RPMI7951 (cell line): ENCODE data around the gene PAWR. TPM values are rescaled to one million over a fixed set of nuclear protein-coding genes. Genes with fewer than 3 reads are reported as not detected.

Experiments used
- DNase-seq: peaks from one replicate; pipeline ENCODE4 v3.0.0-alpha.2; 2012; ENCODE audit warnings: low read depth
- total RNA-seq: library from RNA; depleted of rRNA; stranded (reverse); fragments of >200 nt; shearing (Covaris generic); gene quantifications from 2 replicates; pipeline ENCODE4 v1.2.3, GENCODE V29; 2014; rRNA removed

PAWR gene
- total RNA-seq, result 10.8 and 11.8 TPM in 2 replicates

- peak; percentile 84 for DNase-seq
These were observed at the start of gene PAWR for GRCh38 chr12:79690638-79691510. PAWR (minus strand) TSS chr12:79690964; CDS start chr12:79690244, 720 bp downstream.

GRCh38 chr12:79737875-79738718, 47.3 kb upstream of the PAWR start:
- peak; percentile 64 for DNase-seq

GRCh38 chr12:79732638-79733037, 41.9 kb upstream of the PAWR start:
- DNase-seq, result no peak

- DNase-seq, result peak; percentile 73
These were observed 35.2 kb upstream of the PAWR start for GRCh38 chr12:79725987-79726386.

- no peak for DNase-seq
These were observed 26.2 kb upstream of the PAWR start for GRCh38 chr12:79717006-79717405.

- DNase-seq, result no peak
These were observed 24.5 kb upstream of the PAWR start for GRCh38 chr12:79715308-79715707.

GRCh38 chr12:79710707-79711483, 20.1 kb upstream of the PAWR start:
- DNase-seq, result no peak

- no peak for DNase-seq
These were observed 17.1 kb upstream of the PAWR start for GRCh38 chr12:79707830-79708229.

- DNase-seq, result no peak
These were observed 15.9 kb upstream of the PAWR start for GRCh38 chr12:79706676-79707075.

- no peak for DNase-seq
These were observed 15.4 kb upstream of the PAWR start for GRCh38 chr12:79706156-79706555.

- DNase-seq, result no peak
These were observed 8.2 kb upstream of the PAWR start for GRCh38 chr12:79698966-79699365.

- no peak for DNase-seq
These were observed 5.7 kb upstream of the PAWR start for GRCh38 chr12:79696416-79696815.

GRCh38 chr12:79692860-79693577, 2.3 kb upstream of the PAWR start:
- no peak for DNase-seq

- no peak for DNase-seq
These were observed 916 bp upstream of the PAWR start for GRCh38 chr12:79691511-79692248.

GRCh38 chr12:79690142-79690637, 574 bp downstream of the PAWR start:
- DNase-seq, result peak; percentile 39

GRCh38 chr12:79689477-79690141, 1.2 kb downstream of the PAWR start:
- DNase-seq, result peak; percentile 41

GRCh38 chr12:79689061-79689476, 1.7 kb downstream of the PAWR start:
- no peak for DNase-seq

- no peak for DNase-seq
These were observed 2.2 kb downstream of the PAWR start for GRCh38 chr12:79688376-79689060.

GRCh38 chr12:79687711-79688260, 3.0 kb downstream of the PAWR start:
- no peak for DNase-seq
